ENCODE data around the gene GALNT6.

The GALNT6 gene

GRCh38 chr12:51405801-51406207 is 14.6 kb upstream of the GALNT6 start:
- no peak for DNase-seq

- no peak for DNase-seq
Observed at GRCh38 chr12:51404627-51405026, 13.4 kb upstream of the GALNT6 start.

GRCh38 chr12:51403681-51404136 is 12.5 kb upstream of the GALNT6 start:
- no peak for DNase-seq

- no peak for DNase-seq
Observed at GRCh38 chr12:51403159-51403558, 12.0 kb upstream of the GALNT6 start.

- no peak for DNase-seq
Observed at GRCh38 chr12:51401900-51402299, 10.7 kb upstream of the GALNT6 start.

GRCh38 chr12:51401486-51401885 is 10.3 kb upstream of the GALNT6 start:
- no peak for DNase-seq

GRCh38 chr12:51401020-51401419 is 9.8 kb upstream of the GALNT6 start:
- DNase-seq, result no peak

- DNase-seq, result no peak
Observed at GRCh38 chr12:51399891-51400290, 8.7 kb upstream of the GALNT6 start.

- DNase-seq, result no peak
Observed at GRCh38 chr12:51397670-51398069, 6.5 kb upstream of the GALNT6 start.

GRCh38 chr12:51395283-51396230 is 4.4 kb upstream of the GALNT6 start:
- DNase-seq, result no peak

- DNase-seq, result peak; percentile 34
Observed at GRCh38 chr12:51393676-51394545, 2.7 kb upstream of the GALNT6 start.

GRCh38 chr12:51392556-51393237 is 1.5 kb upstream of the GALNT6 start:
- DNase-seq, result no peak

GRCh38 chr12:51390891-51391282 is 319 bp downstream of the GALNT6 start:
- no peak for DNase-seq

GRCh38 chr12:51390457-51390856 is 749 bp downstream of the GALNT6 start:
- DNase-seq, result no peak

- DNase-seq, result no peak
Observed at GRCh38 chr12:51389302-51389999, 1.8 kb downstream of the GALNT6 start.

- DNase-seq, result no peak
Observed at GRCh38 chr12:51388846-51389245, 2.4 kb downstream of the GALNT6 start.

- DNase-seq, result no peak
Observed at GRCh38 chr12:51388069-51388799, 3.0 kb downstream of the GALNT6 start.

- no peak for DNase-seq
Observed at GRCh38 chr12:51386351-51386750, 4.9 kb downstream of the GALNT6 start.

- DNase-seq, result no peak
Observed at GRCh38 chr12:51383269-51383905, 7.8 kb downstream of the GALNT6 start.

- no peak for DNase-seq
Observed at GRCh38 chr12:51382173-51382572, 9.0 kb downstream of the GALNT6 start.

All from T-helper 9 cell (primary cell).